ENCODE data around the gene ARID5B. TPM values are rescaled to one million over a fixed set of nuclear protein-coding genes. Genes with fewer than 3 reads are reported as not detected.

The ARID5B gene
- total RNA-seq, 1 donor from 2014 or later = 14.0 TPM

DNA sequence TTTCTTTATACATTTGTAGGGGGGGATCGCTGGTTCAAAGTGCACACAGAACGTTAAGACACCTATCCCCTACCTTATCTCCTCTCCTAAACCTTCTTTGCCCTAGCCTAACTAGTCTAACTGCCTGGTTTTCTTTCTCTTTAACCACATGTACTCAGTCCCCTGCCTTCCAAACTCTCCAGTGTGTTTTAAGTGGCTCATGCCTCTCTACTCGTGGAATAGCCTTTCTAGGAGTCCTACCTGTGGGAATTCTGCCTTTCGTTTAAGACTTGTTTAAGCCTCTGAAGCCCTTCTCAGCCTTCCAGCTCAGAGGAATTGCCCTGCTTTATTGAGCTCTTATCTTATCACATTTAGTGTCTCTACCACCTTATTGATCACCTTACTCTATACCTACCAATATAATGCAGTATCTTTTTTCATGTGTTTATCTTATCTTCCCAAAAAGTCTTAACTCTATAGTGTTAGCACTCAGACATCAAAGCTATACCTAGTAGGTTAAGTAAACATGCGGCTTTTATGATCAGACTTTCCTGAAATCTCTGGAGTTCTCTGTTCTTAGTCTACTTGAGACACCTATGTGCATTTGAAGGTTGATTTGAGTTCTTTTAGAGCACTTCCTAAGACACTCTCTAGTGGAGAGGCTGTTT lies 50.7 kb downstream of the ARID5B start:
- DNase-seq (ENCODE audit: missing footprints) (no peak), ATAC-seq (no peak)
- intact Hi-C loops (cut with DNase I) = no loop called here

DNA sequence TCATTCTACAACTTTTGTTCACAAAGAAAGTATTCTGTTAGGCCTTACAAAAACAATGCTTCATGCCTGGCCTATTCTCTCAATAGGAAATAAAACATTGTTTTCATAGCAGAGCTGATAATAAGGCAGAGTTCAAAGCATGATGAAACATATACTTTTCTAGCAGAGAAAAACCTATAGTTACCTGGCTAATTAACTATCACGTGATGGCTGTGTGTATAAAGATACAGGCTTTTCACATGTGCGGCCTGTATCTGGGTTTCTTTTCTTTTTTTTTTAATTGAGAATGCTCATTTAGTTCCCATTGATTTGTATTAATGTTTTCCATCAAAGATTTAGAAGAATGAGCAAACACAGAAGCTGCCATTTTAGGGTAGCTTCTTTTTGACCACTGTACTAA lies 51.7 kb downstream of the ARID5B start:
- ATAC-seq (no peak), DNase-seq (ENCODE audit: missing footprints) (no peak)
- intact Hi-C loops (cut with DNase I) = no loop called here

DNA sequence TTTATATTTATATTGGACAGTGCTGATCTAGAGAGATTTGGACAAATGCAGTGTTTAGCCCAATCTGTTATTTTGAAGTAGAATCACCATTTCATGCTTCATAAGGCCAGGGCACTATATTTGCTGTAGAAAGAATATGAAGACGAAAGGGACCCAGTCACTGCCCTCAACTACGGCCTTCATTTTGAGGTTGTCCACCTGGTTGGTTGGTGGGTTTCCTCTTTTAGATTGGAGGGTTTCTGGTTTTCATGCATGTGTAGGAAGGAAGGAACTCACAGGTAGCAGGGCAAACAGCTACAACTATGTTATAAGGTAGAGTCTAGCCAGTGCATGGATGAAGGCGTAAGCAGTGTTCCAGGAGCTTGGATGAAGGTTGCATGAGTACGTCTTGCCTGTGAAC lies 56.3 kb downstream of the ARID5B start:
- intact Hi-C loops (cut with DNase I) = no loop called here
- DNase-seq (ENCODE audit: missing footprints) = no peak

DNA sequence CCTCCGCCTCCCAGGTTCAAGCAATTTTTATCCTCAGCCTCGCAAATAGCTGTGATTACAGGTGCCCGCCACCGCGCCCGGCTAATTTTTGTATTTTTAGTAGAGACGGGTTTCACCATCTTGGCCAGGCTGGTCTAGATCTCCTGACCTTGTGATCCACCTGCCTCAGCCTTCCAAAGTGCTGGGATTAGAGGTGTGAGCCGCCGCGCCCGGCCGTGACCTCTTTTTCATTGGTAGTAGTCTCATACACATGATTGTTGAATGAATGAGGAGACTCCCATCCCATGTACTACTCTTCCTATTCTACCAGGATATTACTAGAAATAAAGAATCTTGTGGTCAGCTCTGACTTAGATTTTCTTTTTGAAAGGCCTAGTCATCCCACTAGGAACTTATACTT lies 56.8 kb downstream of the ARID5B start:
- DNase-seq (ENCODE audit: missing footprints) (no peak), ATAC-seq (no peak)
- intact Hi-C loops (cut with DNase I) = no loop called here

More for the DNA sequence above, 56.3 kb downstream of the ARID5B start:
- ATAC-seq = no peak

DNA sequence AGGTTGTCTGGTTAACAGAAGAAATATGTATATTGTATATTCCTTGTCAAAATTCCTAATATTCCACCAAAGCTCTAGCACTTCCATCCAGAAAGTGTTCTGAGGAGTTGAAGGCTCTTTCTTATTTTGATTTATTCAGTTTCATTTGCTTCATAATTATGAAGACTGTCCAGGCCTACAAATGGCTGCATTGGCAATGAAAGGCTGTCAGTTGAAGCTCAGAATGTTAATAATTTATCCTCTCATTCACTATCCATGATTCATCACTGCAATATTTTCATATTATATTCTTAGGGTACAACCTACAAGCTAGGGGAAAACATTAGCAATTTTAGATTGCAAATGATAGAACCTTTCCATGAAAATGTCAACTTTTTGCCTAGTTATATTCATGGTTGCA lies 57.3 kb downstream of the ARID5B start:
- no peak for DNase-seq (ENCODE audit: missing footprints)
- intact Hi-C loops (cut with DNase I) = no loop called here
- ATAC-seq = no peak

DNA sequence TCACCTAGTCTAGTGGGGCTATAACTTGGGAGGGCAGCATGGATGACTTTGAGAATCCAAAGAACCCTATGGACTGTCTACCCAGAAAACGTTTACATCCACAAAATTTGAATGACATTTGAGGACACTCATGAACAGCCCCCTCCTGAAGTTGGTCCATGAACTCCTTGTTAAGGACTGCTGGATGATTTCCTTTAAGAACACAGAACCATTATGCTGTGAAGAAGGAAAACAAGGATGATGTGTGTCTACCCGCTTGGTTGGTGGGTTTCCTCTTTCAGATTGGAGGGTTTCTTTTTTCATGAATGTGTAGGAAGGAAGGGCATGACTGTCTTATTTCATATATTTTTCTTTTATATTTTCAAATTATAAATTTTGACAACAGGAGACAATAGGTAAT lies 58.3 kb downstream of the ARID5B start:
- intact Hi-C loops (cut with DNase I) = no loop called here
- DNase-seq (ENCODE audit: missing footprints) = no peak
- no peak for ATAC-seq

DNA sequence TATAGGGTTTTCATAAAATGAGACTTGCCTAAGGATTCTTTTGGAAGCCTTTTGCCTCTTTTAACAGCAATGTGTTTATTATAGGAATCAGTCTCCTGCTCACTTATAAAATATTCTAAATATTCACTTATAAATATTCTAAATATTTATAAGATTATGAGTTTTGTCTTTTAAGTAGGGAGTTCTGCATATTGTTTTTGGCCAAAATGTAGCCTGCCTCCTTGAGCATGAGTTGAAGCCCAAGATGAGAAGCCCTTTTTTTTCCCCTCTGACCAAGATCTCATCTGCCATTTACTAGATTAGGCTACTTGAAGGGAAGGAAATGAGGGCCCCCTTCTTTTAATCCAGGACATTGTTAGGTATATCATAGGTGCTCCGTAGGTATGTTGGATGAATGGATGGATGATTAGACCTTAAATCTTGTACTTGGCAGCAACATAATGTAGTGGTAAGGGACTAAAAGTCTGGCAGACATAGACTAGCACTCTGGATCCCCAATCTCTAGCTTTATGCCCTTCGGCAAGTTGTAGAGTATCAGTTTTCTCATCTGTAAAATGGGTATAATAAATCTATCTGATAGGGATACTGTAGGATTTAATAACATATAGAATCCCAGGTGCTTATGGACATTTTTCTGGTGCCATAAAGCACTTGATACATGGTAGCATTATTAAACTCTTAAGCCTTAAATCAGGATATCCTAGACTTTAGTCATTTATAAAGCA lies 59.1 kb downstream of the ARID5B start:
- no peak for DNase-seq (ENCODE audit: missing footprints)
- ATAC-seq = no peak
- intact Hi-C loops (cut with DNase I) = no loop called here

DNA sequence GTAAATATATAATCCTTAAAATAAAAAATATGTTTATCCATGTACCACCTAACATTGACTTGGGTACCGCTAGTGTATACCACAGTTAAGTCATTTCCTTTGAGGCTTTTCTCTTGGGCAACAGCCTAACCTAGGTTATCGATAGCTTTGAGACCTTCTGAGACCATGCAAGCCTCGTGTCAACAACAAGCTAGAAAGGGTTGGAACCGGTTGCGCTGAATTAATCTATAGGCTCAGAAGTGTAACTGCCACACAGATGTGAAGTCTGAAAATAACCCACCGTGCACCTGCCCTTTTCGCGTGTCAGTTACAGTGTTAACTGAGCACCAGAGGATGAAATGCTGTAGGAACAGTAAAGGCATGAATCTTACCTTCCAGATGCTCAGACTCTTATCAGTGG lies 59.8 kb downstream of the ARID5B start:
- ATAC-seq (no peak), DNase-seq (ENCODE audit: missing footprints) (no peak)
- intact Hi-C loops (cut with DNase I) = no loop called here

DNA sequence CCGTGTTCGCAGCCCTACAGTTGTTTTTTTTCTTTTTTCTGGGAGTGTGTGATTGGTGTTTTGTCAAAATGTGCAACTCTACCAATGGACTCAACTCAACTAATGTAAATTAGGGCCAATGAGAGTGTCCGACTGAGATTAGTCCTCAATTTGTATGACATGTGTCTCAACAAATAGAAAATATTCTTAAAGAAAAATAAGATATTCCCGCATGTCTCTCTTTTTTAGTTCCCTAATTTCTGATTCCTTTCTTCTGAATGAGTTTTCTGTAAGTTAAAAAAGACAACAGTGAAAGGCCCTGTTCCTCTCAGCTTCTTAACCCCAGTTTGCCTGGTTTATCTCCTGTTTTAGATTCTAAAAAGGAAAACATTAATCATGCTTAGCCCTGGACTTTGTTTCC lies 61.5 kb downstream of the ARID5B start:
- intact Hi-C loops (cut with DNase I) = no loop called here
- no peak for ATAC-seq

DNA sequence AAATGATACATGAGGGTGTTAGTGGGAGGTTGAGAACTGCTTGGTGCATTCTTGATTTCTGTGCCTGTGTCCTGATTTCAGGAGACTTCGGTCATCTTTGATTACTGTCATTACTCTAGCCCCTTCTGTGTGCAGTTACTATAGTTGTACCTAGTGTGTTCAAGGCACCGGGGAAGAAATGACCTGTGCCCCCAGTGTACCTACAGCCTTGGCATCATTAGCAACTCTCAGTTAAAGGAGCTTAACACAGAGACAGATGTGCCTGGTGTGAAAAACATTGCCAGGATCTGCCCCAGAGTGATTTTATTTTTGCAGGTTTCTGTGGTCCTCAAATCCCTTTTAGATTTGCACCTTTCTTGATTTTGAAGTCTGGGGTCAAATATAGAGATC lies 62.2 kb downstream of the ARID5B start:
- intact Hi-C loops (cut with DNase I) = no loop called here
- no peak for ATAC-seq

More for the DNA sequence above, 61.5 kb downstream of the ARID5B start:
- DNase-seq (ENCODE audit: missing footprints) = no peak

DNA sequence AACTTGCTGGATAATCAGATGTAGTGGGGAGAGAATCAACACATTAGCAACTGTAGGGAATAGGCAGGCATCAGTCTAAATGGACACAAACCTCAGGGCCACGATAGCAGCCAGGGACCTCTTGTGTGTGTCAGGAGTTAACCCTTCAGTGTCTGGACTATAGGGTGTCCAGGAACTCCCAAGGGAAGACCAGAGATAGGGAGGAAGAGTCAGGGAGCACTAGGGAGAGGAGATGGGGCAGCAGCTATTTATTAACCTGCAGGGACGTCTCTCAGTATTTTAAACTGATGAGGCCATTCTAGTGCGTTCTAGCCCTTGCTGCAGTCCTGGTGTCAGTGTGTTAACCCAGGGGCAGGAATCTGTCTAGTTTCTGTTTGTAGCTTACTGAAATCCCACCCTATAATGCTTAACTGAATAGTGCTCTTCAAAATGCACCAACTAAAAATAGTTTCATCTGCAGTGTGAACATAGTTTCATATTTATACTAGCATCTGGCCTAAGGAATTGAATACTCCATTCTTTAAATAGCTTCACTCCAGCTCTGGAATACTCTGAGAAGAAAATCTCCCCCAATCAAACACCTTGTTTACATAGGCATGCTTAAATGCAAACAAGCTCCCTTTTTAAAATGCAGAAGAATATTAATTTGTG lies 62.7 kb downstream of the ARID5B start:
- intact Hi-C loops (cut with DNase I) = no loop called here

More for the DNA sequence above, 62.2 kb downstream of the ARID5B start:
- no peak for DNase-seq (ENCODE audit: missing footprints)

DNA sequence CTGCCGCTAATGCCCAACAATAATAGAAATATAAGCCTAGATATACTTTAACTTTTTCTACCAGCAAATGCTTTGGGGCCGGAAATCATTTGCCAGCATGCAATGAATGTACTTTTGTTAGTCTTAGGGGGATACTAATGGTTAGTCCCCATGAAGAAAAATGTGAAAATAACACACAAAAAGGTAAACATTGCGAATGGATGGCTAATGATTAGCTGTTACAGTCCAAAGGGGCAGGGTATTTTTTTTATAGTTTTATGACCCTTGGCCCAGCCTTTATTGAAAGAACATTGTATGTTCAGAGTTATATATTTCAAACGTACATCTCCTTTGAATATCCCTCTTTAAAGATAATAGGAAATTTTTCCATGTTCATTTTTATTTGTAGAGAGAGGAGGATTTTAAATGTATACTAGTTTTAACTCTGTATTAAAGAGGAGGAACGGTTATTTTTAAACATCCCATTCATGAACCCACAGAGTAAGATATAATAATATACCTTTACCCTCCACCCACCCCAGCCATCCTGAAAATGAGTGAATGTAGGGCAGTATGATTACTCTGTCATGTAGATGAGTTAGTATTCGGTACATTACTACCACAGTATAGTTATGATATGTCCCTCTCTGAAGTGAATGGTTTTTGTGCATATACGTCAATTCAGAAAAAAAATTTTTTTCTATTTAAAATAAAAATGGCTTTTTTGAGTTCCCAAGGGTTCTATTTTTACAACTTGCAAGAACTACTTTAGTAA lies 63.6 kb downstream of the ARID5B start:
- no peak for ATAC-seq
- DNase-seq (ENCODE audit: missing footprints) = no peak
- intact Hi-C loops (cut with DNase I) = no loop called here

More for the DNA sequence above, 62.7 kb downstream of the ARID5B start:
- ATAC-seq (peak; percentile 37), DNase-seq (ENCODE audit: missing footprints) (no peak)

DNA sequence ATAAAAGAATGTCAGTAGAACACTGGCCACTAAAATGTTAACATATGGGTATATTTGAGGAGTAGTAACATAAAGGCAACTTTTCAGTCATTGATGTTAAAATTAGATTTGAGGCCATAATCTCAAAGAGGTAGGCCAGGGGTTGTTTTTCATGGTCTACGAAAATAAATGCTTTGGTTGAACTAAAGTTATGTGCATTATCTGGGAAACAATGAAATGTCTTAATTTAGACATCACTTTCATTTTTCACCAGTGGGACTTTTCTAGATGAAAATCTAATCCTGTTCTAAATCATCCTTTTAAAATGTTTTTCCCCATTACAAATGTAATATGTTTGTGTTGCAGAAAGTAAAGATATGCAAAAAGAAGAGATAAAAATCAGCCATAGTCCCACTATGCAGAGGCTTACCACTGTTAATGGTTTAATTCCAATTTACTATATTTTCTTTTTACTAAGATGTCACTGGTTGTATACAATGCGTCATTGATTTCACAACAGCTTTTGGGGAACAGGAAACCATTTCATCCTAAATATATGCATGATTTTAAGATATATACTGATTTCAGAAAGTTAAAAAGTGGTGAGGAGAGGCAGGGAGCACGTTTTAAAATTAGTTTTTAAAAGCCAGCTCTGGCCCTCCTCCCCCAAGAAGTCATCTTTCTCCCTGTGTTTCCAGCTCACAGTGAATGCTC lies 64.3 kb downstream of the ARID5B start:
- DNase-seq (ENCODE audit: missing footprints) = no peak
- intact Hi-C loops (cut with DNase I) = no loop called here
- no peak for ATAC-seq

DNA sequence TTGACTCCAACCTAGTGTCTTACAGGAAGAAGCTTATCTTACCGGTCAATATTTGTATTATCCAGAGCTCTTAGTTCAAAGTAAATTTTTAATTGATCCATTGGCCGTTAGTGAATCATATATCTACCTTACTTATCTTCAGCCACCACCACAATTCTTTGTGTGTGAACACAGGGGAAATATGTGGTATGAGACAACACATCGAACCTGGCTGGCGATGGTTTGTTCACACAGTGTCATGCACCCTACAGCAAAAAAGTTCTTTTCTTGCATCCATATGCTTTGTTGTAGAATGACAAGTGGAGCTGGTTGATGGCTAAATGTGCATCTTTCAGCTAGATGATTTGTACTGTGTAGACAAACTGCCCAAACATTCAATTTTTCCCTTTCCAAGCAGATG lies 65.8 kb downstream of the ARID5B start:
- DNase-seq (ENCODE audit: missing footprints) (no peak), ATAC-seq (no peak)
- intact Hi-C loops (cut with DNase I) = no loop called here

DNA sequence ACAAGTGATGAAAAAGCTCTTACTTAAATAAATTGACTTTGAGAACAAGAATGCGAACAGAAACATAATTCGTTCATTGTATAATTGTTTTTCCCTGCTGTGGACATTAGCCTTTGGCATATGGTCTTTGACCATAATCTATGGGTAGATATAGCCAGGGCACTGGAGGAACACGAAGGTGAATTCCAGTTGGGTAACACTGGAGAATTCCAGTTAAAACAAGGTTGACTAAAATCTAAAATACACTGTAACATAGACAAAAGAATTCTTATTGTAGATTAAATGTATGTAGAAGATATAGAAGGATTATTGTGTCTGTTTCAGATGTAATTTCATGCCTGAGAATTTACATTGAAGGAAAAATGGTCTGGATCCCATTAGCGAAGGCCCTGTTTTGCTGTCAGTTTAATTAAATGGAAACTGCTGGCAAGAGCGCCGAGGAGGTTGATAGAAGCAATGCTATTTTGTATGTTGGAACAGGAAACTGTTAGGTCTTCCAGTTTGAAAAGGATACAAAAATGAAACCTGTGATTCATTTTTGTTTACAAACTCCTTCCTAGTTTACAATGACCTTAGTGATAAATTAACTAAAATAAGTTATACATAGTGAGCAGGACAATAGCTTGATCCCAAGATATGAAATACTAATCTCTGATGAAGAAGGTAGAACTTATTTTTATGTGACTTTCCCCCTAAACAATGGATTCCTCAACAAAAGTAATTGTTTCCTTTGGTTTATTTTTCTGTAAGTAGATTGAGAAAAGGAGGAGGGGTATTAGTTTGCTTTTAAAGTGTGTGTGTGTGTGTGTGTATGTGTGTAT lies 68.9 kb downstream of the ARID5B start:
- ATAC-seq (no peak), DNase-seq (ENCODE audit: missing footprints) (no peak)
- intact Hi-C loops (cut with DNase I) = no loop called here

DNA sequence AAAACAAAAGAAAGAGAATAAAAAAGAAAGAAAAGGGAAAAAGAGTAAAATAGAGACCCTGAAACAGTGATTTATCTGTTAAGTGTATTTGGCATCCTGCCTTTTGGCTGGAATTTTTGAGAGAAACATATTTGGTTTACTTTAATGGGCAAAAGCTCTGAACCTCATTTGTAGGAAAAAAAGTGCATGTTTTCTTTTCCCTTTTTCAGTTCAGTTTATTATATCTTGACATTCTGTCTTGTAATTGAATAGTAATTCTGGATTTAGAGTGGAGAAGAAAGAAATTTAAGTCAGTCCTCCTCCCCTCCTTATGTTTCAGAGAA lies 69.5 kb downstream of the ARID5B start:
- DNase-seq (ENCODE audit: missing footprints) (no peak), ATAC-seq (no peak)
- intact Hi-C loops (cut with DNase I) = no loop called here

DNA sequence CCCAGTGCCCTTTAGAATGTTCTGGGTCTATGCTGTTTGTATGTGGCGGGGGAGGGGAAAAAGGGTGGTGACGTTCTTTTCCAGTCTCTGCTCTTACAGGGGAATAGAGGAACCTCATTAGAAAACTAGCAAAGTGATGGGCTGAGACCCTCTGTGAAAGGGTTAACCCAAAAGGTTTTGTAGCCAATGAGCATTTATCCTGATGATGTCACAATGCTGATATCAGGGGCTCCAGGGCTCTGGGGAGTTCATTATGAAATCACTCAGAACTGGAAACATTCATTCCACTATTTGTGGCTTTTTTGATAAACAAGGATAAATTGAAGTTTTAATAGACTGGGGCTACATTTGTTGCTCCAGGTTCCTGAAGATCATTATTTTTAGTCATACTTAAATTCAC lies 71.7 kb downstream of the ARID5B start:
- DNase-seq (ENCODE audit: missing footprints) (no peak), ATAC-seq (peak; percentile 58)
- intact Hi-C loops (cut with DNase I) = no loop called here

DNA sequence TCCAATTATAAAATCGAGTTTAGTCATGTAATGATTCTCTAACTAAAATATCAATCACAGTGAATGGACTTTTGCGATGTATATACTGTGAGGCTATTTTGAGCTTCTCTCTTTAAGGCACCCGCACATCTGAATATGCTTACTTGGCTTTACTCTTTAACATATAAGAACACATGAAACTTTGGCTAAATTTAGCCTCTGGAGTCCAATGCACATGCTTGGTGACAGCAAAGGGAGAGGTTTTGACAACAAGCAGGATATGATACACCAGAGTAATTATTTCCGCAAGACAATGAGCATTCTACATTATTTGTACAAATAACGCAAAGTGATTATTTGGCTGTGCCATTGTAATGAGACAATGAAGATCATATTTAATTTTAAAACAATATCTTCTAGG lies 72.4 kb downstream of the ARID5B start:
- peak; percentile 34 for ATAC-seq
- intact Hi-C loops (cut with DNase I) = no loop called here
- no peak for DNase-seq (ENCODE audit: missing footprints)
